HG03159 (cell line): ENCODE results near the gene NETO2.
"Not testable (repeated sequence)": the region's sequence is repeated elsewhere in the genome, so short reads cannot be mapped to it uniquely, and the experiment has no call there.

Experiments used
- ATAC-seq: cut with Tn5 transposase; IDR thresholded peaks from one replicate; pipeline ENCODE4 v1.9.1; 2021; ENCODE audit warnings: mild to moderate bottlenecking, moderate library complexity; ENCODE audit not compliant: unreplicated experiment

NETO2 gene

GRCh38 chr16:47143677-47144558, at the start of gene NETO2:
TSS of gene NETO2 (minus strand) at chr16:47143945. CDS start at chr16:47143612, 333 bp downstream.
- ATAC-seq = peak; percentile 48

GRCh38 chr16:47182318-47182717, 38.6 kb upstream of the NETO2 start:
- no peak for ATAC-seq

GRCh38 chr16:47181066-47181465, 37.3 kb upstream of the NETO2 start:
- not testable (repeated sequence) for ATAC-seq

GRCh38 chr16:47180073-47180472, 36.3 kb upstream of the NETO2 start:
- ATAC-seq = no peak

- ATAC-seq = no peak
Observed at GRCh38 chr16:47175152-47175551, 31.4 kb upstream of the NETO2 start.

GRCh38 chr16:47162670-47163420, 19.1 kb upstream of the NETO2 start:
- ATAC-seq = no peak

- no peak for ATAC-seq
Observed at GRCh38 chr16:47161464-47161863, 17.7 kb upstream of the NETO2 start.

- ATAC-seq = no peak
Observed at GRCh38 chr16:47160422-47160821, 16.7 kb upstream of the NETO2 start.

GRCh38 chr16:47158992-47159391, 15.2 kb upstream of the NETO2 start:
- no peak for ATAC-seq

- no peak for ATAC-seq
Observed at GRCh38 chr16:47156680-47157215, 13.0 kb upstream of the NETO2 start.

GRCh38 chr16:47152501-47152900, 8.8 kb upstream of the NETO2 start:
- ATAC-seq = not testable (repeated sequence)

- ATAC-seq = no peak
Observed at GRCh38 chr16:47150067-47150466, 6.3 kb upstream of the NETO2 start.

GRCh38 chr16:47144559-47144877, 773 bp upstream of the NETO2 start:
- no peak for ATAC-seq

- peak; percentile 63 for ATAC-seq
Observed at GRCh38 chr16:47142821-47143676, 696 bp downstream of the NETO2 start.

GRCh38 chr16:47142486-47142820, 1.3 kb downstream of the NETO2 start:
- ATAC-seq = no peak

- peak; percentile 55 for ATAC-seq
Observed at GRCh38 chr16:47141773-47142485, 1.8 kb downstream of the NETO2 start.

- no peak for ATAC-seq
Observed at GRCh38 chr16:47140686-47141085, 3.1 kb downstream of the NETO2 start.

GRCh38 chr16:47139561-47140185, 4.1 kb downstream of the NETO2 start:
- no peak for ATAC-seq

GRCh38 chr16:47137925-47138324, 5.8 kb downstream of the NETO2 start:
- not testable (repeated sequence) for ATAC-seq
